Right kidney (tissue), 1 donor: ENCODE measurements around the gene CDH15.
A peak's percentile ranks its signal among the peaks of the same experiment; 100 is the strongest.
"Not testable (repeated sequence)": the region's sequence is repeated elsewhere in the genome, so short reads cannot be mapped to it uniquely, and the experiment has no call there.

Experiments used
- DNase-seq: peaks from one replicate; pipeline ENCODE4 v3.0.0-alpha.2; 2016

CDH15 gene

DNA sequence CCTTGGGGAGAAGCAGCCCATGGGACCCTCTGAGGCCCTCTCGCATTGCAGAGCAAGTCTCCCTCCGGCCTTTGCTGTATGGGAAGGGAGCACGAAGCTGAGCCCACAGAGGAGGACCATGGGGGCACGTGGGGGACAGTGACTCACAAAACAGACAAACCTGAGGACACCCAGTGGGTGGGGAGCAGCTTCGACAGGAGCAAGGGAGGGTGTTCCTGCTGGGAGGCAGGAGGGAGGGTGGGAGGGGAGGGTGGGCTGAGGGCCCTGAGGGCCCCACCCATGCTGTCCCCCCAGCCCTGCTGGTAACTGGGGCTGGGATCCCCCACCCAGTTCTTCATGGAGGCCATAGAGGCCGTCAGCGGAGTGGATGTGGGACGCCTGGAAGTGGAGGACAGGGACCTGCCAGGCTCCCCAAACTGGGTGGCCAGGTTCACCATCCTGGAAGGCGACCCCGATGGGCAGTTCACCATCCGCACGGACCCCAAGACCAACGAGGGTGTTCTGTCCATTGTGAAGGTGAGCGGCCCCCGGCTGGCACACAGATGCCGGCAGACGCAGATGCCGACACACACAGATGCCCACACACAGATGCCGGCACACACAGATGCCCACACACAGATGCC is 16.3 kb downstream of the CDH15 start:
- no peak for DNase-seq

DNA sequence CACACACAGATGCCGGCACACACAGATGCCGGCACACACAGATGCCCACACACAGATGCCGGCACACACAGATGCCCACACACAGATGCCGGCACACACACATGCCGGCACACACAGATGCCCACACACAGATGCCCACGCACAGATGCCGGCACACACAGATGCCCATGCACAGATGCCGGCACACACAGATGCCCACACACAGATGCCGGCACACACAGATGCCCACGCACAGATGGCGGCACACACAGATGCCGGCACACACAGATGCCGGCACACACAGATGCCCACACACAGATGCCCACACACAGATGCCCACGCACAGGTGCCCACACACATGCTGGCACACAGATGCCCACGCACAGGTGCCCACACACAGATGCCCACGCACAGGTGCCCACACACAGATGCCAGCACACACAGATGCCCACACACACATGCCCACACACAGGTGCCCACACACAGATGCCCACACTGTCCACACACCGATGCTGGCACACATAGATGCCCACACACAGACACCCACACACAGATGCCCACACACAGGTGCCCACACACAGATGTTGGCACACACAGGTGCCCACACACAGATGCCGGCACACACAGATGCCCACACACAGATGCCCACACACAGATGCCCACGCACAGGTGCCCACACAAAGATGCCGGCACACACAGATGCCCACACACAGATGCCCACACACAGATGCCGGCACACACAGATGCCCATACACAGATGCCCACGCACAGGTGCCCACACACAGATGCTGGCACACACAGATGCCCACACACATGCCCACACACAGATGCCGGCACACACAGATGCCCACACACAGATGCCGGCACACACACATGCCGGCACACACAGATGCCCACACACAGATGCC is 17.2 kb downstream of the CDH15 start:
- DNase-seq, result not testable (repeated sequence)

DNA sequence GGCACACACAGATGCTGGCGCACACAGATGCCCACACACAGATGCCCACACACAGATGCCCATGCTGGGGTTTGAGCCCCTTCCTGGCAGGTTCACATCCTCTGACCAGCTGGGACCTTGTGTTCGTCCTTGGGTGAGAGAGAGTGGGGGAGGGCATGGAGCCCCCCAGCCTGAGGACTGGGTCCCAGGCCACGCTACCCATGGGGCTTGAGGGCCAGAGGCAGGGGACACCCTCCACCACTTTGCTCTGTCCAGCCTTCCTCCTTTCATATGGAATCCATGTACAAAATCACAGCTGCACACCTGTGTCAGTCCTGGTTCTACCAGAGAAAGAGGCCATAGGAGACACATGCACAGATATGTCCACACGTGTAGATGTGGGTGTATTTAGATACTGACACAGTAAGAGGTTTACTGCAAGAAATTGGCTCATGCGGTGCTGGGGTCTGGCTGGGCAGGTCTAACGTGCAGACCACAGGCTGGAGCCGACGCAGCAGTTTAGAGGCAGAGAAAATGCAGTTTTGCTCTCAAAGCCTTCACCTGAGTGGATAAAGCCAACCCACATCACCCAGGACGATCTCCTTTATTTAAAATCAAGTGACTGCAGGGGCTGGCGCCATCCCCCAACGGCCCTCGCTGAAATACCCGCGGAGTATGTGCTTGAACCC is 17.9 kb downstream of the CDH15 start:
- no peak for DNase-seq

DNA sequence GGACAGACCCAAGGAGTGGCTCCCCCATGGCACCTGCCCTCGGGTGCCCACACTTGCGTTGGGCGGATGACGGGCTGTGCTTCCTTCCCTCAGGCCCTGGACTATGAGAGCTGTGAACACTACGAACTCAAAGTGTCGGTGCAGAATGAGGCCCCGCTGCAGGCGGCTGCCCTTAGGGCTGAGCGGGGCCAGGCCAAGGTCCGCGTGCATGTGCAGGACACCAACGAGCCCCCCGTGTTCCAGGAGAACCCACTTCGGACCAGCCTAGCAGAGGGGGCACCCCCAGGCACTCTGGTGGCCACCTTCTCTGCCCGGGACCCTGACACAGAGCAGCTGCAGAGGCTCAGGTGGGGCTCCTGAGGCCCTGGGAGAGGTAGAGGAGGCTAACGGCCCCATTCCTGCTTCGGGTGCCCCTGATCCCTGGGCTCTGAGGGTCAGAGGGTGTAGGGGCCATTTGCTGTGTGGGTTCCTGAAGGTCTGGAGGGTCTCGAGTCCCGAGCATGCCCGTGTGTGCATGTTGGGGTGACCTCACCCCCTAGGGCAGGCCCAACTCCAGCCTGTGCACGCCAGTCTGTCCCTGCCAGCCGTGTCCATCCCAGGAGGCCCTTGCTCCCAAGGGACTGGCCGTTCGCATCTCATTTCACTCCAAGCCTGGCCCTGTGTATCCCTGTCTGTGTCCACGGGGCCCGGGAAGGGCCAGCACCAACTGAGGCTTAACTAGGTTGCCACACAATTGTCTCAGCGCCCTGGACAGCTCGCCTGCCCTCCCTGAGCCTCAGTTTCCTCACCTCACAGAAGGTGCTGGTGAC is 18.8 kb downstream of the CDH15 start:
- no peak for DNase-seq

DNA sequence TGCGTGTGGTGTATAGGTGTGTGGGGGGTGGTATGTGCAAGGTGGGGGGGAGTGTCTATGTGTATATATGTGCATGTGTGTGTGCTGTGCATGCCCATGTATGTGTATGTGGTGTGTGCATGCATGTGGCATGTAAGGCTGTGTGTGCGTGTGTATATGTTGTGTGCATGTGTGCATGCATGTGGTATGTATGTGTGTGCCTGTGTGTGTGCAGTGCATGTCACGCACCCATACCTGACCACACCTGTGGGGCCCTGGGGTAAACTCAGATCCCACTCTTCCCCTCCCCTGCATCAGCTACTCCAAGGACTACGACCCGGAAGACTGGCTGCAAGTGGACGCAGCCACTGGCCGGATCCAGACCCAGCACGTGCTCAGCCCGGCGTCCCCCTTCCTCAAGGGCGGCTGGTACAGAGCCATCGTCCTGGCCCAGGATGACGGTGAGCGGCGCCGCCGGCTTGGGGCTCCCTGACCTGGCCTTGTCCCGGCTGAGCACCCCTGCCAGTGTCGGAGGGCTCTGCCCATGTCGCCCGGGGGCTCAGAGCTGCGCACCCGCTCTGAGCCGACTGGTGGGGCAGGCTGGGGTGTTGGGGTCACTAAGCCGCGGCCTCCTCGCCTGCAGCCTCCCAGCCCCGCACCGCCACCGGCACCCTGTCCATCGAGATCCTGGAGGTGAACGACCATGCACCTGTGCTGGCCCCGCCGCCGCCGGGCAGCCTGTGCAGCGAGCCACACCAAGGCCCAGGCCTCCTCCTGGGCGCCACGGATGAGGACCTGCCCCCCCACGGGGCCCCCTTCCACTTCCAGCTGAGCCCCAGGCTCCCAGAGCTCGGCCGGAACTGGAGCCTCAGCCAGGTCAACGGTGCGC is 19.7 kb downstream of the CDH15 start:
- no peak for DNase-seq

DNA sequence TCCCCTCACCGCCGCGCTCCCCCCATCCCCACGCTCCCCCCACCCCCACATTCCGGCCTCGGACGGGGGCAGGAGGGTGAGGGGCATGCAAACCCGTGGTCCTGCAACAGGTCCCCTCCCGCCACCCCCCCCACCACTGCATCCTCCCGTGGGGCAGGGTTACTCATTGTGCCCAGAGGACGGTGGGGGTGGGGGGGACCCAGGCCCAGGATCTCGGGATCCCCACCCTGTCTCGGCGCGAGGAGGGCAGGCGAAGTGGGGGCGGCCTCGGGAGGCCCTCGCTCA is 20.3 kb downstream of the CDH15 start:
- DNase-seq, result no peak

DNA sequence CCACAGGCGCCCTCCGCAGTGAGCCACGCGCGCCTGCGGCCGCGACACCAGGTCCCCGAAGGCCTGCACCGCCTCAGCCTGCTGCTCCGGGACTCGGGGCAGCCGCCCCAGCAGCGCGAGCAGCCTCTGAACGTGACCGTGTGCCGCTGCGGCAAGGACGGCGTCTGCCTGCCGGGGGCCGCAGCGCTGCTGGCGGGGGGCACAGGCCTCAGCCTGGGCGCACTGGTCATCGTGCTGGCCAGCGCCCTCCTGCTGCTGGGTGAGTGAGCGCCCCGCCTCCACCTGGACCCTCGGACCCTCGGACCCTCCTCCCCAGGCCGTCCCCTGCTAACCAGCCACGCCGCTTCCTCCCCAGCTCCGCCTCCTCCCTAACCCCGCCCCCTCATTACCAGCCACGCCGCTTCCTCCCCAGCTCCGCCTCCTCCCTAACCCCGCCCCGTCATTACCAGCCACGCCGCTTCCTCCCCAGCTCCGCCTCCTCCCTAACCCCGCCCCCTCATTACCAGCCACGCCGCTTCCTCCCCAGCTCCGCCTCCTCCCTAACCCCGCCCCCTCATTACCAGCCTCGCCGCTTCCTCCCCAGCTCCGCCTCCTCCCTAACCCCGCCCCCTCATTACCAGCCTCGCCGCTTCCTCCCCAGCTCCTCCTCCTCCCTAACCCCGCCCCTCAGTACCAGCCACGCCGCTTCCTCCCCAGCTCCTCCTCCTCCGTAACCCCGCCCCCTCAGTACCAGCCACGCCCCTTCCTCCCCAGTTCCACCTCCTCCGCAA is 20.8 kb downstream of the CDH15 start:
- peak; percentile 81 for DNase-seq

DNA sequence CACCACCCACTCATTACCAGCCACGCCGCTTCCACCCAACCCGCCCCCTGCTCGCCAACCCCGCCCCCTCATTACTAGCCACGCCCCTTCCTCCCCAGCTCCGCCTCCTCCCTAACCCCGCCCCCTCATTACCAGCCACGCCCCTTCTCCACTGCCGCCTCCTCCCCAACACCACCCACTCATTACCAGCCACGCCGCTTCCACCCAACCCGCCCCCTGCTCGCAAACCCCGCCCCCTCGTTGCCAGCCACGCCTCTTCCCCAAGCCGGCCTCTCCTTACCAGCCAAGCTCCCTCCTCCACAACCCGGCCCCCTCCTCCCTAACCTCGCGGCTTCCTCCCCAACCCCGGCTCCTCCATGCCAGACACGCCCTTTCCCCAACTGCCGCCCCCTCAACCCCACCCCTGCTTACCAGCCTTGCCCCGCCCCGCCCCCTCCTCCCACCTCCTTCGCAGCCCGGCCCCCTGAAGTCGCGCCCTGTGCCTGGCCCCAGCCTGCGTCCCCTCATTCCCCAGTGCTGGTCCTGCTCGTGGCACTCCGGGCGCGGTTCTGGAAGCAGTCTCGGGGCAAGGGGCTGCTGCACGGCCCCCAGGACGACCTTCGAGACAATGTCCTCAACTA is 21.5 kb downstream of the CDH15 start:
- no peak for DNase-seq

DNA sequence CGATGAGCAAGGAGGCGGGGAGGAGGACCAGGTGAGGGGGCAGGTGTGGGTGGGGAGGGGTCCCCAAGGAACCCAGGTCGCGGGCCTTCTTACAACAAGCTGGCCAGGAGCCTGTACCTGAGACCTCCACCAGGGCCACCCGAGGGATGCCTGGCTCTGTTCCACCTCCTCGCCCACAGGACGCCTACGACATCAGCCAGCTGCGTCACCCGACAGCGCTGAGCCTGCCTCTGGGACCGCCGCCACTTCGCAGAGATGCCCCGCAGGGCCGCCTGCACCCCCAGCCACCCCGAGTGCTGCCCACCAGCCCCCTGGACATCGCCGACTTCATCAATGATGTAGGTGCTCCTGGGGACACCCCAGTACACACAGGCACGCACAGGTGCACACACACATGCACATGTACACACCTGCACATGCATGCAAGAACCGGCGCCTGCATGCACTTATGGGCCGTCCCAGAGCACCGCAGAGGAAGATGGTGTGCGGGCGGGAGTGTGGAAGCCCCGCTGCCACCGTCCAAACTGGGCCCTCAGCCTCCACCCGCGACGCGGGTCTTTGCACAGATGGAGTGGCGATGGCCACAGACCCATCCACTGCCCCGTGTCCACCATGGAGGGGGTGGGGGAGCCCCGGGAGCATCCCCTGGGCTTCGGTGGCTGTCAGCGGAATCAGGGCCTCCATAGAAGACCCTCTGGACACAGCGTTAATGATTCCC is 22.2 kb downstream of the CDH15 start:
- DNase-seq, result no peak

DNA sequence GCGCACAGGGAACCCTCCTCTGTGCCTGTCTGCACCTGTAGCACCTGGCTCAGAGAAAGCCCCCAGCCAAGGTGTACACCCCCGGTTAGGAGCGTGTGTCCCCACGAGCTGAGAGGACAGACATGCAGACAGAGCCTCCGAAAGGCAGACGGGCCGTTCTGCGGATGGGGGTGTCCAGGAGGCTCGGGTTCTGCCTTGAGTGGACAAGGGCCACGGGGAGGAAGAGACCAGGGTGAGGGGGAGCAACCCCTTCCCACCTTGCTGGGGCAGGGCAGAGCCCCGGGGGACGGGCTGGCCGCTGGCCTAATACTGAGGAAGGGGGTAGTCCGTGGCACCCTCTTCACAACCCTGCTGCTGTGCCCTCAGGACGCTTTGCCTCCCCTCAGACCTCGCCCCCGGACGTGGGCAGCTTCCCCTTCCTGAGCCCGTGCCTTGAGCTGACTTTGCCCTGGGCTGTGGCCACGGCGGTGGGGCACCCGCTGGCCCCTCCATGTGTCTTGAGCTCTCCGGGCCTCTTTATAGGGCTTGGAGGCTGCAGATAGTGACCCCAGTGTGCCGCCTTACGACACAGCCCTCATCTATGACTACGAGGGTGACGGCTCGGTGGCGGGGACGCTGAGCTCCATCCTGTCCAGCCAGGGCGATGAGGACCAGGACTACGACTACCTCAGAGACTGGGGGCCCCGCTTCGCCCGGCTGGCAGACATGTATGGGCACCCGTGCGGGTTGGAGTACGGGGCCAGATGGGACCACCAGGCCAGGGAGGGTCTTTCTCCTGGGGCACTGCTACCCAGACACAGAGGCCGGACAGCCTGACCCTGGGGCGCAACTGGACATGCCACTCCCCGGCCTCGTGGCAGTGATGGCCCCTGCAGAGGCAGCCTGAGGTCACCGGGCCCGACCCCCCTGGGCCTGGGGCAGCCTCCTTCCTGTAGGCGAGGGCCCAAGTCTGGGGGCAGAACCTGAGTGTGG is 23.1 kb downstream of the CDH15 start:
- DNase-seq, result no peak

DNA sequence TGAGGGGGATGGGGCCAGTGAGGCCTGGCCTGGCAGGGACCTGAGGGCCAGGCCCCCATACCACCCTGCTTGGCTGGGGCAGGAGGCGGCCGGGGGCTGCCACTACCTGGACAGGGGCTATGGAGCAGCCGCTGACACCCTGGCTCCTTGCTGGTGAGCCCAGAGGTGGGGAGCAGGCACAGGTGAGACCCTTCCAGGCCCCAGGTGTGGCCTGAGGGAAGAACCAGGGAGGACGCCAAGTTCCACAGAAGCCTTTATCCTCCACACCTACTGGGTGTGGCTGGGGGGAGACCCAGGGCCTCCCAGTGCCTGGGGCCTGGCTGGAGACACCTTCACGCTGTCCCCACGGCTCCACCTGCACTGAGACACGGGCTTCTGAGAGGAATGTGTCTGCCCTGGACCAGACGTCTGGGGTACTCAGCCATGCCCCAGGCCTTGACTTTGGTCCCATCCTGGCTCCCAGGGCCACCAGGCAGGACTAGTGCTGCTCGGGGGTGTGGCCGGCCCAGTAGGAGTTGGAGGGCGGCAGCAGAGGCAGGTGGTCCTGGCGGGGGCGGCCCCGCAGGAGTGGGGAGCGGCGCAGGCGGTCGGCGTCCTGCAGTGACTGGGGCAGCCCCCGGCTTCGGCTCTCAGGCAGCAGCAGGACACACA is 24.1 kb downstream of the CDH15 start:
- DNase-seq, result no peak

DNA sequence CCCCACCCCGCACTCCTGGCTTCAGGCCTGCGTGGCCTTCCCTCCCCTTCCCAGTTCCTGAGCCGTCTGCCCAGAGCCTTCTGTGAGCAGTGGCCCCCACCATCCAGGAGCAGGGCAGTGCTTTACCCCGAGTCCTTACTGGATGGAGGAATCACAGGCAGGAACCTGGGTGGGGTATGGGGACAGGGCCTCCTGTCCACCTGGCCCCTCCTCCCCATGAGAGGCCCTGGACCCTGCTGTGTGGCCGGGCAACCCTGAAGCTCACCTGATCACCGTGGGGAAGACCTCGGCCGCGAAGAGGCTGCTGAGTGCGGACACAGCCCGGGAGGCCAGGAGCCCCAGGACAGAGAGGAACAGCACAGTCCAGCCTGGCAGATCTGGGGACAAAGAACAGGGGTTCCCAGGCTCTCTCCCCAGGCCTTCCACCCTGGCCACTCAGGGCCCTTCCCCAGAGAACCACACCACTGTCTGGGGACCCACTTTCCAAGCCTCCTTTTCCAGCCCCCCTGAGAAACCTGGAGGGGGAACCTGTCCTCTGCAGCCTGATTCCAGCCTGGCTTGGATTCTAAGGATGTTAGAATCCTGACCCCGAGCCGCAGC is 25.6 kb downstream of the CDH15 start:
- no peak for DNase-seq

DNA sequence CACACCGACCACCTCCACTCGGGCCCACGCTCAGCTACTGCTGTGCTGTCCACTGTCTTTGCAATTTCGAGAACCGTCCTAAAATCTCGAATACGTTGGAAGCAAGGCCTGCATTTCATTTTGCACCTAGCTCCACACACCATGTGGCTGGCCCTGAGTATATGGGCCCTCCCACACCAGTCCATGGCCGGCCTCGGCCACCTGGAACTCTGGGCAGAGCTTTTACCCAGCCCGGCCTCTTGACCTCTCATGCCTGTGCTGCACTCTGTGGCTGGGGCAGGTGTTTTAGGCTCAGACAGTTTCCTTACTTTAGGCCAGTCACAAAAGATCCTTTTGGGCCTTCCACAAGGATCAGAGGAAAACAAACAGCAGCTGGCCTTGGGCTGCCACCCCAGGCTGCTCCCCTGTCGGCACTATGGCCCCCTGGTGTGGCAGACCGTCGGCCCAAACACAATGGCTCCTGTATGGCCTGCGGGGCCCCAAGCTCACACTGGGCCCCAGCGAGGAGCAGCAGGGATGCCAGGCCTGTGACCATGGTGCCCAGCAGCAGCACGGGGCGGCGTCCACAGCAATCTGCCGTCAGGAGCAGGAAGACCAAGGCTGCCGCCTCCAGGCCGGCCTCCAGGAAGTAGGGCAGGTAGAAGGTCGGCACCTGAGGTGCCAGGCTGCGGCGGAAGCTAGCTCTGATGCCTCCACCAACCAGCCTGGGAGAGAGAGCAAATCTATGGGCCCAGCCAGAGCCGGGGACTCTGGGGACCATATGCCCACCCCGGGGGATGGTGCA is 26.3 kb downstream of the CDH15 start:
- DNase-seq, result no peak

DNA sequence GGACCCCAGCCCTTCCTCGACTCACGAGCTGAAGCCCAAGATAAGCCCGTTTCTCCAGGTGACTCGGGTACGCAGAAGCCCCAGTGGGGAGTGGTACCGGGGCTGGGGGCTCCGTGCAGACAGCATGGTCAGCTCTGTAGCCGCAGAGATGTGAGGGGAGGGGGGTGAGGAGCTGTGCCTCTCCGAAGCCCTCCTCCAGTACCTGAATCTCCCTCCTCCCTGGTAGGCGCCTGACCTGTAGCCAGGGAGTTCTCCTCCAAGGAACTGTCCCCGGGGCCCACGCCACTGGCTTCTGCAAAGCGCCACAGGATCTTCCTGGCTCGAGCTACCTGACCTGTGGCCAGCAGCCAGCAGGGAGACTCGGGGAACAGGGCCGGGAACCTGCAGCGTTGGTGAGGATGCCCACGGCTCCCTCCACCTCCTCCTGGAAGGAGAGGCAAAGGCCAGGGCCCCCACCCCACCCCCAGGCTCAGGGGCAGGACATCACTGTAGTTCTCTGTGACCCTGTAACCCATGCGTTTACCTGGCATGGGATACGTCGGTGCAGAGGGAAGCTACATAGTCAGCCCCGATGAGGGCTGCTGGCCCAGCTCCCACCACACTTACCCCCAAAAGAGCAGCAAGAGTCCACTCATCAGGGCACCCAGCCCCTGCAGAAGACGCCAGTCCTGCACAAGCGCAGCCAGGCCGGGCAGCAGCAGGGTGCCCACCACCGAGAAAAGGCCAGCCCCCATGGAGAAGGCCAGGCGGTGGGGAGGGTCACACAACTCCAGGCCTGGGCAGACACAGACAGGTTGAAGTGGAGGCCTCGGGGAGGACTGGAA is 27.1 kb downstream of the CDH15 start:
- no peak for DNase-seq

DNA sequence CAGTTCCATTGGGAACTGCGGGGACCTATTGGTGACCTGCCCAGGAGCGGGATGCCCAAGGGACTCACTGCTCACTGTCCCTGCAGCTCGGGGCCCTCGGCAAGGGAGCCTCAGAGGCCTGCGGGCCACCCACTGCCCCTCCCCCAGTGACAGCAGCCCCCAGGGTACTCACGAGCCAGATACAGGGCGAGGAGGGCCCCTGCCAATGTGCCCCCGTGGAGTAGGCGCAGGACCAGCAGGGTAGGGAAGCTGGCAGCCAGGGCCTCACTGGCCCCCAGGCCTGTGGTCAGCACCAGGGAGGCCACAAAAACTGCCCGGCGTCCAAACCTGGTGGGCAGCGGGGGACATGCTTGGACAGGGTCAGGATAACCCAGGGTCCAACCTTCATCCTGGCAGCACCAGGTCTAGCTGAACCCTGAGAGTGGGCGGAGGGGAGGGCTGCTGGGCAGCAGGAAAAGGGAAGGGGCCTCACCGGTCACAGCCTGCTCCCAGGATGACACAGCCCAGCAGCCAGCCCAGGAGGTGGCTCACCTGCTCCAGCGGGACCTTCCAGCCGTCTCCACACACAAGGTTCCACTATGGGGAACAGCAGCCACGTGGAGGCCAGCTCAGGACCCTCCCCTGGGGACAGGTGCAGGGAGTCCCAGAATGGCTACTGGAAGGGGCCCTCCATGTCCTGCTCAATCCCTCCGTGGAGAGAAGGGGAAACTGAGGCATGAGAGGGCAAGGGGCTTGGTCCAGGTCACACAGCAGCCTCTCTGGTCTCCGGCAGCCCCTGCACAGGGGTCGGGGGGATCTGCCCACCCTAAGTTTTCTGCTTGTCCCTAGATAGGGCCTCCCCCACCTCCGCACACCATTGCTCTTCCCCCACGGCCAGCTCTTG is 27.9 kb downstream of the CDH15 start:
- no peak for DNase-seq
